GM12891 (cell line): ENCODE data around the gene SLC26A8.

Source experiments
- POLR2A ChIP-seq: IDR thresholded peaks from 2 replicates; pipeline ENCODE4 v1.6.1; 2011; ENCODE audit warnings: low read depth, low read length, control low read depth
- POLR2AphosphoS5 ChIP-seq: IDR thresholded peaks from 2 replicates; pipeline ENCODE4 v1.6.1; 2011; ENCODE audit warnings: low read depth, low read length, control low read depth
- POU2F2 ChIP-seq: IDR thresholded peaks from 2 replicates; pipeline ENCODE4 v1.6.1; 2011; ENCODE audit warnings: low read depth, mild to moderate bottlenecking, control low read depth, low read length, moderate library complexity
- TAF1 ChIP-seq: IDR thresholded peaks from 2 replicates; pipeline ENCODE4 v1.6.1; 2011; ENCODE audit warnings: low read depth, low read length, control low read depth

- no peak for TF ChIP-seq POLR2AphosphoS5
- no peak for TF ChIP-seq TAF1
- TF ChIP-seq POLR2A: no peak
- no peak for TF ChIP-seq POU2F2
Measured at GRCh38 chr6:35972471-35973367, 51.7 kb downstream of the SLC26A8 start.
